Subcutaneous abdominal adipose tissue (tissue), 5 donors: ENCODE results near the gene CAPN9.

Experiments
- H3K27ac ChIP-seq: one replicate; pipeline ENCODE4 v1.7.0; 2013; ENCODE audit warnings: low read depth, mild to moderate bottlenecking, inconsistent platforms, low read length, moderate library complexity
- H3K27me3 ChIP-seq, 5 donors: one replicate each; pipeline ENCODE4 v1.7.0; 2013; ENCODE audit warnings: low read length in 5 of 5, inconsistent platforms in 1 of 5; ENCODE audit not compliant: control insufficient read depth in 5 of 5, insufficient read depth in 4 of 5
- H3K36me3 ChIP-seq, 5 donors: one replicate each; pipeline ENCODE4 v1.7.0; 2013; ENCODE audit warnings: low read length in 5 of 5; ENCODE audit not compliant: control insufficient read depth in 5 of 5, insufficient read depth in 5 of 5
- H3K4me1 ChIP-seq, 5 donors: one replicate each; pipeline ENCODE4 v1.7.0; 2013; ENCODE audit warnings: low read length in 5 of 5, mild to moderate bottlenecking in 3 of 5, moderate library complexity in 1 of 5; ENCODE audit not compliant: control insufficient read depth in 5 of 5, insufficient read depth in 5 of 5
- H3K4me3 ChIP-seq, 5 donors: one replicate each; pipeline ENCODE4 v1.7.0; 2013; ENCODE audit warnings: low read length in 5 of 5, low read depth in 1 of 5
- H3K9ac ChIP-seq, 5 donors: one replicate each; pipeline ENCODE4 v1.7.0; 2013; ENCODE audit warnings: low read length in 5 of 5, mild to moderate bottlenecking in 4 of 5, moderate library complexity in 3 of 5
- H3K9me3 ChIP-seq, 5 donors: one replicate each; pipeline ENCODE4 v1.7.0; 2013; ENCODE audit warnings: low read length in 5 of 5; ENCODE audit not compliant: control insufficient read depth in 5 of 5
- donor health status: healthy.
- donor health status: healthy.
- donor health status: healthy.
- donor health status: healthy.
- donor health status: healthy.

Gene CAPN9

DNA sequence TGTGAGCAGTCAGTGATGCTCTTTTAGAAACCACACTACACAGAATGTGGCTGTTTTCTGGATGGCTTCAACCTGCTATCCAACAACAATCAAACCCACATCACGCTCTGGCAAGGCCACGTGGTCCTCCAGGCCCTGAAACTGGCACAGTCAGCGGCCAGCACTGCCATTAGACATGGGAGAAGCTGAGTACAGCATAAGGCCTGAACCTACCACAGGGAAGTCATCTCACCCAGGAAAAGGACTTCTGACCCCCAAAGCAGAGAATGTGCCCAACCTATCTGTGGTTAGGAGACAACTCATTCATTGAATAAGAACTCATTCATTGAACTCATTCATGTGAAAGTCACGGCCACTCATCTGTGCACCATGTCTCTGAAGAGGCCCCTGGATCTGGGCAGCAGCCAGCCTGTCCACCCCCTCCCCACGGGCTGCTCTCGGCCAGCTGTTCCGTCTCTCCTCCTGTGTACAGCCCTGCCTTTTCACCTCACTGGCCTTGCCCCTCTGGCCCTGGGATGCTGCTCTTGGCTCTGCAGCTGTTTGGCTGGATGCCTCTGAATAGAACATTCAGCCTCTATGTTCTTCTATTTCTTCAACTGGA is 80.0 kb downstream of the CAPN9 start:
- peaks cover 8 to 70% (median 62%) of the 10 kb centered on the region in 5 donors for H3K4me1 ChIP-seq
- no peak overlapping the region for H3K9ac ChIP-seq
- peak overlapping the region; percentile 18 for H3K27ac ChIP-seq
- no peaks in the 10 kb centered on the region for H3K36me3 ChIP-seq
- H3K27me3 ChIP-seq: no peaks in the 10 kb centered on the region
- H3K4me3 ChIP-seq: no peak overlapping the region
- no peaks in the 10 kb centered on the region for H3K9me3 ChIP-seq

DNA sequence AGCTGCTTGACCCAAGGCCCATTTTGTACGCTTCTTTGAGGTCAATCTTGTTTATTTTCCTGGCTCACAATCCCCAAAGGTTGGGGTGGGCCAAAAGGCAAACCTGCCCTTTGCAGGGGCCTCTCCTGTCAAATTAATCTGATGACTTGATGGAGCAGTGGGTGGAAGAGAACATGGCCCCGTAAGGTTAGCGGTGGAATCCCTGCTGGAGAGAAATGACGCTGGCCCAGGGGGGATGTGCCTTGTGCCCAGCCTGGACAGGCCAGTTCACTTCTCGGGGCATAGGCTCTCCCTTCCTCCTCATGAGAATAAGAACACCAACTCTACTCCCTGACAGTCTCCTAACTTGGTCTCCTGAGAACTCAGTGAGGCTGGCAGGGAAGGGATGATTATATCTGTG is 80.6 kb downstream of the CAPN9 start:
- no peak overlapping the region for H3K9ac ChIP-seq
- no peaks in the 10 kb centered on the region for H3K36me3 ChIP-seq
- H3K4me1 ChIP-seq: peaks cover 8 to 65% (median 58%) of the 10 kb centered on the region in 5 donors
- H3K27me3 ChIP-seq: no peaks in the 10 kb centered on the region
- H3K9me3 ChIP-seq: no peaks in the 10 kb centered on the region
- peak overlapping the region; percentile 18 for H3K27ac ChIP-seq
- H3K4me3 ChIP-seq: no peak overlapping the region

DNA sequence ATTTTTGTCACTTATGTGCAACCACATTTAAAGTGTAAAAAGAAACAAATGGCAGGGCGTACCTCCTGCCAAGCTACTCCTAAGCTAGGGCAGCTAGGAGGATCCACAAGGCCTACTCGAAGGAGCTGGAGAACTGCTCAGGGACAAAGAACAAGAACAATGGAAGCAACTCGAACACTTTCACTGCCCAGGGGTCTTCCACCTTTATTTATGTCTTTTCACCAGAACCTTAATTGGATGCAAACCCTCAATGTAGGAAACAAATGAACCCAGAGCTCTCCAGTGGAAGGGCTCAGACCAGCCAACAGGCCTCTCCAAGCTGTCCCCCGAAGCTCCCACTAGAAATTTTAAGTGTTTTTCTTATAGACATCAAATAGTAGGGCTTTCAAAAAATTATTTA is 81.2 kb downstream of the CAPN9 start:
- no peaks in the 10 kb centered on the region for H3K36me3 ChIP-seq
- H3K27me3 ChIP-seq: no peaks in the 10 kb centered on the region
- H3K27ac ChIP-seq: no peak overlapping the region
- H3K9me3 ChIP-seq: no peaks in the 10 kb centered on the region
- no peak overlapping the region for H3K4me3 ChIP-seq
- H3K9ac ChIP-seq: no peak overlapping the region
- peaks cover 8 to 59% (median 56%) of the 10 kb centered on the region in 5 donors for H3K4me1 ChIP-seq

DNA sequence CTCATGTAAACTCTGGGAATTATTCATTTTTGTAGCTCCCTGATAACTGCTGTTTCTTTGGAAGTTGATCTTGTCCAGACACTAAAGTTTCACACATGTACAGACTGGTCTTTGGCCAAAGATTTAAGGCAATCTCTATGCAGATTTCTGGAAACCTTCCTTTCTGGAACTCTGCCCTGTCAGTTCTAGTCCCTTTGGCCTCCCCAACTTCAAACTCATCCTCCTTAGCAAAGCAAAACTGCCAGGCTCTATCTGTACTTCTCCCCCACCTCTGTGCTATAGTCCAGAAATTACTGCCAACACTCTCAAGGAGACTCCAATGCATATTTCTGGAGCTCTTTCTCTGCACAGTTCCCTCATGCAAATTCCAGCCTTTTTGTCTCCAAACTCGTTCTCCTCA is 84.6 kb downstream of the CAPN9 start:
- no peak overlapping the region for H3K9ac ChIP-seq
- no peak overlapping the region for H3K4me3 ChIP-seq
- peaks cover 0 to 2% (median 0%) of the 10 kb centered on the region in 5 donors for H3K36me3 ChIP-seq
- H3K9me3 ChIP-seq: no peaks in the 10 kb centered on the region
- H3K27me3 ChIP-seq: no peaks in the 10 kb centered on the region
- peaks cover 0 to 38% (median 26%) of the 10 kb centered on the region in 5 donors for H3K4me1 ChIP-seq
- H3K27ac ChIP-seq: no peak overlapping the region

DNA sequence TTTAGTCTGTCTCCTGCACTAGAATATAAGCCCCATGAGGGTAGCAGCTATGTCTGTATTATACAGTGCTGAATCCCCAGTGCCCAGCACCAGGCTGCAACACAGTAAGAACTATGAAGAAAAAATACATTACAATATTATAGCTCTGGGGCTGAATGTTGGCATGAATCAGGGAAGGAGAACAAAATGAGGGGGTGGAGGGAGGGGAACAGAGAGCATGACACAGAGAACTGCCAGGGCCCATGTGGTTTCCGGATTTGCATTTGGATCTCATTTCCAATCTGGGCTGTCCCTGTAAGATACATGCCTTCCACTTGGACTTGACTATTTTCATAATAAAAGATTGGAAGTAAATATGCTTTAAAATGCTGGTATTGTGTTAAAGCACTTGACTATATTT is 85.3 kb downstream of the CAPN9 start:
- H3K4me1 ChIP-seq: peaks cover 0 to 30% (median 19%) of the 10 kb centered on the region in 5 donors

DNA sequence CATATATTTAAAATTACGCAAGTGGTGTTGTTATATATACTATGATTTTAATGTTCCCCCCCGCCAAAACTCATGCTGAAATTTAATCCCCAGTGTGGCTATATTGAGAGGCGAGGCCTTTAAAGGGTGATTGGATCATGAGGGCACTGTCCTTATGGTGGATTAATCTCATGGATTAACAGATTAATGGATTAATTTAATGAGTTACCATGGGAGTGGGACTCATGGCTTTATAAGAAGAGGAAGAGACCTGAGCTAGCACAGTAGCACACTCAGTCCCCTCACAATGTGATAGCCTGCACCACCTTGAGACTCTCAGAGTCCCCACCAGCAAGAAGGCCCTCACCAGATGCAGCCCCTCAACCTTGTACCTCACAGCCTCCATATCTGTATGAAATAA is 86.3 kb downstream of the CAPN9 start:
- Histone ChIP-seq H3K9me3 (no peaks in the 10 kb centered on the region), H3K27ac (no peak overlapping the region), H3K36me3 (peaks cover 0 to 19% (median 8%) of the 10 kb centered on the region in 5 donors), H3K4me1 (peaks cover 0 to 23% (median 9%) of the 10 kb centered on the region in 5 donors), H3K27me3 (no peaks in the 10 kb centered on the region), H3K4me3 (no peak overlapping the region), H3K9ac (no peak overlapping the region)

More for the DNA sequence above, 85.3 kb downstream of the CAPN9 start:
- Histone ChIP-seq H3K4me3 (no peak overlapping the region), H3K27ac (no peak overlapping the region), H3K9ac (no peak overlapping the region), H3K36me3 (peaks cover 0 to 8% (median 0%) of the 10 kb centered on the region in 5 donors), H3K9me3 (no peaks in the 10 kb centered on the region), H3K27me3 (no peaks in the 10 kb centered on the region)

DNA sequence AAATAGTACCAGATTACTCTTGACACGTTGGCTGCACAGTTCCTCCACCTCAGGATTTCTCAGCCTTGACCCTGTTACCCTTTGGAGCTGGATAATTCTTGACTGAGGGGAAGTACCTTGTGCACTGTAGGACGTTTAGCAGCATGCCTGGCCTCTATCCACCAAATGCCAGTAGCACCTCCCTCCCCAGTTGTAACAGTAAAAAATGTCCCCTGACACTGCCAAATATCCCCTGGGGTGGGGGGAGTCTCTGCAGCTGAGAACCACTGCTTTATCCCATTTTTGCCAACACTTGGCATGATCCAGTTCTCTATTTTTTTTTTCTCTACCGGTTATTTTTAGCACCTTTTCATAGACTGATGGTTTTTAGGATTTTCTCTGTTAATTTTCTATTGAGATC is 87.1 kb downstream of the CAPN9 start:
- Histone ChIP-seq H3K36me3 (peaks cover 0 to 27% (median 16%) of the 10 kb centered on the region in 5 donors), H3K9me3 (no peaks in the 10 kb centered on the region), H3K9ac (no peak overlapping the region), H3K4me3 (no peak overlapping the region), H3K4me1 (peaks cover 0 to 23% (median 9%) of the 10 kb centered on the region in 5 donors), H3K27ac (no peak overlapping the region), H3K27me3 (no peaks in the 10 kb centered on the region)

DNA sequence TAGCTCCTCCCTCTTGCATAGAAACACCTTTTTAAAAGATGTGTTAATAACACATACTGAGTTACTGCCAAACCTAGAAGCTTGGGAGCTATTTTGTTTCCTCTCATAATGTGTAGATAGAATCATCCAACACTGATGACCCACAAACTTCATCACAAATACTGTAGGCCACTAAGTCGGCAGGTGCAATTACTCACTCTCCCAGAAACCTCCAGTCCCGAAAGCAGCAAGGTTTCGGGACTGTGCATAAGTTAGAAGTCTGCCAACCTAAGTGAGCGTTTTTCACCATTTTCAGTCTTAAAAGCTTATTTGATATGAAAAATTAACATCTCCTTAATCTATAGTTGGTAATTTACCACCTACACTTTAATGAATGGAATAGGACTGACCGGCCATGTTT is 89.2 kb downstream of the CAPN9 start:
- no peak overlapping the region for H3K9ac ChIP-seq
- peaks cover 0 to 36% (median 20%) of the 10 kb centered on the region in 5 donors for H3K4me1 ChIP-seq
- H3K27me3 ChIP-seq: no peaks in the 10 kb centered on the region
- no peak overlapping the region for H3K27ac ChIP-seq
- H3K36me3 ChIP-seq: peaks cover 0 to 45% (median 27%) of the 10 kb centered on the region in 5 donors
- H3K9me3 ChIP-seq: no peaks in the 10 kb centered on the region
- H3K4me3 ChIP-seq: no peak overlapping the region

DNA sequence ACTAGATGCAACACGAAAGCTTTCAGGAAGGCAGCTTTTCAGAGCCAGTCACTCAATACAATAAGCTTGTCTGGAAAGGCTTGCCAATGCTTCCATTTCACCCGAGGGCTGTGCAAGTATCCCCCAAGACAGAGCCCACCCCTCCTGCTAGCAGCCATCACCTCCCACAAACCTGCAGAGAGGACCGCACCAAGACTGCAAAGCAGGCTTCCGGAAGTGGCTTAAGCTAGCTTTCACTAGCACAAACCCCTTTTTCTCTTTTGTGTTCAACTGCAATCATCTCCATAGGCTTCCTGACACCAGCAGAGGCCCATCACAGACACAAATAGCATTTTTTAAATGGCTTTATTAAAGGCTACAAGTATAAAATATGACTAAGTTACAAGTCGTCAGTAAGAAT is 89.6 kb downstream of the CAPN9 start:
- Histone ChIP-seq H3K4me1 (peaks cover 0 to 34% (median 16%) of the 10 kb centered on the region in 5 donors), H3K36me3 (peaks cover 3 to 50% (median 31%) of the 10 kb centered on the region in 5 donors), H3K4me3 (no peak overlapping the region), H3K27me3 (no peaks in the 10 kb centered on the region), H3K9me3 (no peaks in the 10 kb centered on the region), H3K27ac (no peak overlapping the region), H3K9ac (no peak overlapping the region)

DNA sequence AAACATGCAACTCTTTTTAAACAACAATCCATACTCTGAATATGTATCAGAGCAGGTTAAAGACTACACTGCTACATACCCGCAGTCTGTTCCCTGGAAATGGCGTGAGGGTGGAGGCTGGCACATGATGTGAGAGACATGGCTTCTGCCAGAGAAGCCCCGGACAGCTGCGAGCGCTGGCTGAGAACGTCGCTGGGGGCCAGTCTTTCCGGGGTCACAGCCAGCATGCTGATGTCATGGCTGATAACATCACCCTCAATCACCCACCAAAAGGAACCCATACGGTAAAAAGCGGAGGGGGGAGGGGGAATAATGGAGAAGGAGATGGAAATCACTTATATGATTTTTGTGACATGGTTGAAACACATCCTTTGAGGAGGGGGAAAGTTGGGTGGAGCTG is 92.0 kb downstream of the CAPN9 start:
- no peak overlapping the region for H3K27ac ChIP-seq
- H3K36me3 ChIP-seq: peaks cover 8 to 73% (median 50%) of the 10 kb centered on the region in 5 donors
- no peak overlapping the region for H3K9ac ChIP-seq
- H3K9me3 ChIP-seq: no peaks in the 10 kb centered on the region
- no peak overlapping the region for H3K4me3 ChIP-seq
- H3K4me1 ChIP-seq: peaks cover 0 to 22% (median 11%) of the 10 kb centered on the region in 5 donors
- H3K27me3 ChIP-seq: no peaks in the 10 kb centered on the region
